Measurements from ENCODE around the gene FNDC4.

The FNDC4 gene

DNA sequence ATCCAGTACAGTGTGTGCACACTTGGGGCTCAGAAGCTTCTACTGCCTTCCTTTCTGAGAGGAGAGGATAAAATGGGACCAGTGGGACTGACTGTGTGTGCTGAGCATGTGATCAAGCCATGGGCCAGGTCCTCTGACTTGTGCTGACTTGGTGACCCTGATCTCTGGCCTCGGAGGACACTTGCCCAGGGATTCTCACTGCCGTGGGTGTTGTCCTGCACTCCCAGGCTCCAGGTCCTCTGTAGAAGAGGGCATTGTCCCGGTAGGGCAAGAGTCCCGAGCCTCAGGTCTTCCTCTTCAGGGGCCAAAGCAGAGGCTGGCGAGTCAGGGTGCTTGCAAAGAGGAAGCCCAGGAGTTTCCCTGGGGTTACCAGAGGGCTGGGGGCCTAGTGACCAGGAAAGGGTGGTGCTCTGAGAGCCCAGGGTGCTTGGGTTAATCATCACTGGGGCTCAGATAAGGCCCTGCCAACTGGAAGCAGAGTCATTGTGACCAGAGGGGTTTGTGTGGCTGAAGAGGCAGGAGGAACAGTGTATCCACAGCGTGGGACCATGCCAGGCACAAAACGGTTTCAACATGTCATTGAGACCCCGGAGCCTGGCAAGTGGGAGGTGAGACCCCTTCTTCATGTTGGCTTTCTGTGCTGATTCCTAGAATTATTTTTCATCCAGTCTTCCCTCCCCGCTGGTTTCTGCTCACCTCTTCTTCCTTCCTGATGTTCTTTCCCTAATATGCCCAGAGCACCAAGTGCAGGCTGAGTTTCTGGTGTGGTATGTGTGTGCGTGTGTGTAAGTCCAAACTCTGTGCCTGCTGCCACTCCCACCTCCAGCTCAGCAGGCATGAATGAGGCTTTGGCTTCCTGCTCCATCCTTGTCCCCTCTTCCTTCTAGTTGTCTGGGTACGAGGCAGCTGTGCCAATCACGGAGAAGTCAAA is 1.6 kb upstream of the FNDC4 start, which contains the start of gene GCKR:
Gene GCKR, plus strand, starts transcription at position 483 of the 931 bp plus-strand sequence. Its CDS starts 66 bp downstream, at position 549.
- peak; percentile 59 for DNase-seq
- in situ Hi-C loops (cut with HindIII; ENCODE audit: low pct_ligation_motif_present, low pct_unique_long_range_greater_than_20kb, low sequenced_read_pairs), result no loop called here

DNA sequence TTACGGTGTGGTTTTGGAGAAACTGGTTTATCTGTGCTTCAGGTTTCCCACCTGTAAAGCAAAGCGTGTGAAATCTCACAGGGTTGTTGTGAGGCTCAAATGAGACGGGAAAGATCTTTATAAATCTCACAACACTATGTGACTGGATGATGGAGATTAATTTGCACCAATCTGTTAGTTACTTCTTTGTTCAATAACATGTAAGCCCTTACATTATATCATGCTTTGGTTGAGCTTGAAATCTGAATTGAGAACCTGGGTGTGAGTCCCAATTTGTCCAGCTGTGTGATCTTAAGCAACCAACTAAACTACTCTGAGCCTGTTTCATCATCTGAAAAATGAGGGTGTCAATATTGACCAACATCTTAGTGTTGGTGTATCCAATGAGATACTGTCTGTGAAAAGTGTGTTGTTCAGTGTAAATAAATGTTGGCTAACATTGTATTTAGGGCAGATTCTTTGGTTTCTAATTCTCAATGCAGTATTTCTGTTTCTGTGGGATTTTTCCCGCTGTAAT is 898 bp upstream of the FNDC4 start:
- in situ Hi-C loops (cut with HindIII; ENCODE audit: low pct_ligation_motif_present, low pct_unique_long_range_greater_than_20kb, low sequenced_read_pairs), result no loop called here
- DNase-seq, result no peak

DNA sequence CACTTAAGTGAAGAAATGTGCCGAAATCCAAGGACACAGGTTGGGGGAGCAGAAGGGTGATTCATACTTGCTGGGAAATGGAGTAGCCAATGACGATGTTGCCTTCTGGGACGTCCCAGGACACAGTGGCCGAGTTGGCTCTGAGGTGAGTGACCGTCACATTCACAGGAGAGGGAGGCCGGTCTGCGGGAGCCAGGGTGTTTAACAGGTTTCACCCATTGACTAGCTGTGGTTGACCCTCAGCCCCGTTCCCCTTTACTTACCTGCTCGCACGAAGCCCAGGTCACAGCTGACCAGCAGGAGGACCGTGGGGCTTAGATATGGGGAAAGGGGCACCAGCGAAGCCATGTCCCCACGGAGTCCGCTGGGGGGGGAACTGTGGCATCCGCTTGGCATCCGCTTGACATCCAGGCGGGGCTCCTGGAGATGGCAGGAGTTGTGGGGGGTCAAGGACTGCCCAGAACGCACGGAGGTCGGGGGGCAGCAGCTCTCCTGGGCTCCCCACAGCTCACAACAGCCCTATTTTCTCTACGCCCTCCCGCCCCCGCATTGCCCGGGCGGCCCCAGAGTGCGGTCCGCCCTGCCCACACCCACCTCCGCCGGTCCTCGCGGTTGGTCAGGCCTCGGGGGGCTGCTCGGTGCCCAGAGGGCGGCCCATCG is 586 bp downstream of the FNDC4 start:
- peak; percentile 14 for DNase-seq

DNA sequence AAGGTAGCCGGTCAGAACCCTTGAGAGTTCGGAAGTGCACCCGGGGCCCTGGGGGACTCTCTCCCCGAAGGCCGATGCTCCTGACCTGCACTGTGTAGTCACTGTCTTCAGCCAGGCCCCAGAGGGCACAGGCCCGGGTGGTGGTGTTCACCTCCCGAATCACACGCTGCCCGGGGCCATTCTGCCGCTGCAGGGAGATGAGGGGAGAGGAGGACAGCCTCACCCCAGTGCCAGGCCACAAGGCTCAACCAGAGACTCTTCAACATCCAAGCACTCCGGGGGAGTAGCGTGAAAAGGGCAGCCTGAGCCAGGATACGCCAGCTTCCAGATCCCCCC is 1.1 kb downstream of the FNDC4 start:
- in situ Hi-C loops (cut with HindIII; ENCODE audit: low pct_ligation_motif_present, low pct_unique_long_range_greater_than_20kb, low sequenced_read_pairs), result no loop called here
- no peak for DNase-seq

More for the DNA sequence above, 586 bp downstream of the FNDC4 start:
- in situ Hi-C loops (cut with HindIII; ENCODE audit: low pct_ligation_motif_present, low pct_unique_long_range_greater_than_20kb, low sequenced_read_pairs), result no loop called here

DNA sequence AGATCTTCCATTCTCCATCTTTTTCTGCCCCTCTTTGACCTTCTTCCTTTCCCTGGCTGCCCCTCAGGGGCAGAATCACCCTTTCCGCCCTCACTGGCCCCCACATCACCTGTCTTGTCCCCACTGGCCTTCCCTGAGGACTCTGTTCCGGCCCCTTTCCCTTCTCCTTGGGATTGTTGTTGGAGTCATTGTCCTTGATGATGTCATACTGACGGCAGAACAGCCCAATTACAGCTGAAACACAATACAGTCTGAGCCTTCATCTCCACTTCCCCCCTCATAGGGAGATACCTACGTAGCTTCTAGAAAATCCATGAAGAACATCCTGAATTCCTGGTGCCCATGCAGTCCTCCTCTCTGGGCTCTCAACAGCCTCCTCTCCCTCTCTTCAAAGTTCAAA is 2.4 kb downstream of the FNDC4 start:
- DNase-seq, result no peak
- in situ Hi-C loops (cut with HindIII; ENCODE audit: low pct_ligation_motif_present, low pct_unique_long_range_greater_than_20kb, low sequenced_read_pairs), result no loop called here

DNA sequence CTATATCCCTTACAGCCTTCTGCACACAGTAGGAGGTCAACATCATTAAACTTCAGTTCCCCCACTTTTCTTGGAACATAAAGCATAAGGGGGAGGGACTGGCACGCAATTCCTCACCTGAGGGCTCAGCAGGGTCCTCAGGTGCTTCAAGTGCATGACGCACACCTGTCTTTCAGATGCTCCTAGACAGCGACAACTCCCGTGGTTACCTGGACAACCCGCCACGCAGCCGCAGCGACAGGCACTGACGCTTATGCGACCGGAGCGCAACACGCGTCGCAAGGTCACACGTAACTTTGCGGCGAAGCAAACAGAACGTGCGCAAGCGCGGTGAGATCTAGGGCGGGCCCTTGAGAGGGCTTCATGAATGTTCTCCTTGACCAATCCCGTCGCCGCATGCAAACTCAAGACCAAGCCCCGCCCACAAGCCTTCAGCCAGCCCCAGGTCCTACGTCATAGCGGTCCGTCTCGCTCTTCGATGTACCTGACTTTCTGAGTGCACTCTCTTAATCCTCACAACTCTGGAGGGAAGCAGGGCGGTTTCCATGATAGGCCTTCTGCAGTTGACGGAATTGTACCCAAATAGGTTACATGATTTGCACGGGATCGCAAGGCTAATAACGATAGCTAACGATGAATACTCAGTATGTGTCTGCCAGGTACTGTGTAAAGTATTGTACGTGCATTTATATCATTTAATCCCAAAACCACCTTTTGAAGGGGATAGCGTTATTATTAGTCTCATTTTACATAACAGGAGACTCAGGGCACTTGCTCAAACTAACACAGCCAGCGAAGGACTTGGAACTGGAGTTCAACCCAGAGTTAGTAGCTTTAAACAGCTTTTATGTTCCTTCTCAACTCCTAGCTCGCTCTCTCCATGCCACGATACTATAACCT is 5.3 kb downstream of the FNDC4 start, which contains the start of gene IFT172:
Gene IFT172, minus strand, starts transcription at position 246 of the 900 bp plus-strand sequence. Its CDS starts 90 bp downstream, at position 156.
- peak; percentile 99 for DNase-seq
- in situ Hi-C loops (cut with HindIII; ENCODE audit: low pct_ligation_motif_present, low pct_unique_long_range_greater_than_20kb, low sequenced_read_pairs), result no loop called here

DNA sequence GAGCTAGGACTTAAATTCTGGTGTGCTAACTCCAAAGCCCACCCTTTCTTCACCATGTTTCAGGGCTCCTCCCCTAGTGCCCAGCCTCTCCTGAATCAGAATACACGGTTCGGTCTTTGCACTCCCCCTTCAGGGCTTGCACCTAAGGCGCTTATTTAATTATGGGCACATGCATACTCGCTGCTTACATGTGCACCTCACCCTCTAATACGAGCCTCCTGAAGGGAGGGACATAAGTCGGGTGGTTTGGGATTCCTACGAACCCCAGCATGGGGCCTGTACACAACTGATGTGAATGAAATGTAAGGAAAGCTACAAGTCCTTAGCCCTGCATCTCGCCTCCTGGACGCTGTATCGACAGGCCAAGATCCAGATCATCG is 5.9 kb downstream of the FNDC4 start:
- peak; percentile 58 for DNase-seq

DNA sequence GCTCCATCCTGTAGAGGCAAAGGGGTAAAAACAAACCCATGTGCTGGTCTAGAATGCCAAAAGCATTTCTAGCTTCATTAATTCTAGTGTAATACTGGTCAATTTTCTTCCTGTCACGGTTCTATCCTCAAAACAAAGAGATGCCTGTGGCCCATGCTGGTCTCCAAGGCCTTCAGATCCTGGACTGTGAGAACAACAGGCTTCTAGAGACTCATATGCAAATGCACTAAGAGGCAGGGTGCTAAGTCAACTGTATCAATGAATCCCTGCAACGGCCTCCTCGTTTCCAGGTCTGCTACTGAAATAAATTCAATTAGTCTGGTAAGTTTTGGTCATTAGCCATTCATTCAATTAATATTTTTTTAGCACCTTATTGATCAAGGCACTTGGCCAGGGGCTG is 9.5 kb downstream of the FNDC4 start:
- in situ Hi-C loops (cut with HindIII; ENCODE audit: low pct_ligation_motif_present, low pct_unique_long_range_greater_than_20kb, low sequenced_read_pairs), result no loop called here
- no peak for DNase-seq

More for the DNA sequence above, 5.9 kb downstream of the FNDC4 start:
- in situ Hi-C loops (cut with HindIII; ENCODE audit: low pct_ligation_motif_present, low pct_unique_long_range_greater_than_20kb, low sequenced_read_pairs), result no loop called here

DNA sequence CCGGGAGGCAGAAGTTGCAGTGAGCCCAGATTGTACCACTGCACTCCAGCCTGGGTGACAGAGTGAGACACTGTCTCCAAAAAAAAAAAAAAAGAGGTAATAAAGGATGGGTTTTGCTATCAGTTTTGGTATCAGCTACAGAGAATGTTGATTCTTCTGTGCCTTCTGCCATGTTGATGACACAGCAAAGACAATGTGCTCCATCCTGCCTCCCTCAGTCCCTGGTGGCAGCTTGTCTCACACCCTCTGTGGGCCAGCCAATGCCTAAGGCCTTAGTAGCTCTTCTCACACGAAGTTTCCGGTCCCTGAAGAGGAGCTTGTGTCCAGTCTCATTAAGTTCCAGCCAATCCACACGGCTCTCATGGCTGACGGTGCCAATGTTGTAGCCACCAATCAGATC is 23.0 kb downstream of the FNDC4 start:
- no peak for DNase-seq
- in situ Hi-C loops (cut with HindIII; ENCODE audit: low pct_ligation_motif_present, low pct_unique_long_range_greater_than_20kb, low sequenced_read_pairs), result no loop called here

DNA sequence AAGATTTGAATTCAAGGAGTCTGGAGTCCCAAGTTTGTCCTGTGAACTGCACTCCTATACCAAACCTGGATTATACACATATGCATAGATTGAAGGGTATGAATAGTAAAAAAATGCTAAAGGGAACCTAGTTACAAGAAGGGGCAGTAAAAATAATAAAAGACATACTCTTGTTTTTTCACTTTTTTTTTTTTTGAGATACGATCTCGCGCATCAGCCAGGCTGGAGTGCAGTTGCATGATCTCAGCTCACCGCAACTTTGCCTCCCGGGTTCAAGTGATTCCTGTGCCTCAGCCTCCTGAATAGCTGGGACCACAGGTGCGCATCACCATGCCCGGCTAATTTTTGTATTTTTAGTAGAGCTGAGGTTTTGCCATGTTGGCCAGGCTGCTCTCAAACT is 30.6 kb downstream of the FNDC4 start:
- DNase-seq, result no peak
- in situ Hi-C loops (cut with HindIII; ENCODE audit: low pct_ligation_motif_present, low pct_unique_long_range_greater_than_20kb, low sequenced_read_pairs), result no loop called here

DNA sequence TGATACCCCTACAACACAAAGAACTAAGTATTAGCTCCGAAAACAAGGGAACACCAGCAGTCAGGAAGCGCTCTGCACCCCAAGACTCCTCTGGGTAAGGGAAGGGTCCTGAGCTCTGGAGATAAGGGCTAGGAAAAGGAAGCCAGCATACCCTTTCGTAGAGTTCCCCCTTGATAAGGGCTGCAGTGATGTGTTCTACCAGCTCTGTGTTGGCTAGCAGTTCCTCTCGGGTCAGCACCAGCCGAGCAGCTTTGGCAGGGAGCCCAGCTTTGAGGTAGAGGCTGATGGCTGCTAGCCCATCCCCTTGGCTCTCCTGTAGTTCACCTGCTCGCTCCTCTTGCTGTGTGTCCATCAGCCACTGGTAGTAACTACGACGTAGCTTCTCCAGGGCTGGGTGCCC is 33.9 kb downstream of the FNDC4 start:
- in situ Hi-C loops (cut with HindIII; ENCODE audit: low pct_ligation_motif_present, low pct_unique_long_range_greater_than_20kb, low sequenced_read_pairs), result no loop called here
- DNase-seq, result no peak

DNA sequence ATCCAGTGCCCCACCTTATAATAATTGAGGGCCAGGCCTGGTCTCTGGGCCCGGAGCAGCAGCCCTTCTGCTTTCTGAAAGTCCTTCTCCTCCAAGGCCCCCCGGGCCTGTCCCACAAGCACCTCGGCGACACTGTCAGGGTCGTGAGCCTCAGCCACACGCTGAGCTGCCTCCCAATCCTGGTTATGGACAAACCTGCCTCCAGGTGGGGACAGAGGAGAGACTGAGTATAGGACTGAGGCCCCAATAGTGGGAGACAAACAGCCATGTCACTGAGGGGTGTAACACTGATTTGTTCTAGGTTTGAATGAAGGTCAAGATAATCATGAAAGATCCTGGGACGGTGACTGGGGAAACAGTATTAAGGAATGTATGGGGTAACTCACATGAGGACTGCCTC is 41.0 kb downstream of the FNDC4 start:
- DNase-seq, result no peak
- in situ Hi-C loops (cut with HindIII; ENCODE audit: low pct_ligation_motif_present, low pct_unique_long_range_greater_than_20kb, low sequenced_read_pairs), result no loop called here

DNA sequence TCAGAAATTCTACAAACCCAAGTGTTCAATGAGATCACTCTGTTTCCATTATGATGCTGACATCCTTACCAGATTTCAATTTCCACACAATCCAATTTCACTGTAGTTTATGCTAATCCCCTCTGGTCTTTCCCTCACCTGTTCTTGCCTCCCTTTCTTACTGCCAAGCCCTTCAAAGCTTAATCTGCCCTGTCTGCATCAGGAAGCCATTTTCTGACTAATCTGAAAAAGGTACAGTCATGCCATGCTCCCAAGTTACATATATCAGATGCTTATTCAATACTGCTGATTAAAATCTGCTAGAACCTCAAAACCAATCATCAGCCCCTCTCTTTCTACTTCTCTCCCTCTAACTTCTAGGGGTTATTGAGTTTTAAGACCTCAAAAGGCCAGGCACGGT is 43.9 kb downstream of the FNDC4 start:
- in situ Hi-C loops (cut with HindIII; ENCODE audit: low pct_ligation_motif_present, low pct_unique_long_range_greater_than_20kb, low sequenced_read_pairs), result no loop called here
- no peak for DNase-seq

DNA sequence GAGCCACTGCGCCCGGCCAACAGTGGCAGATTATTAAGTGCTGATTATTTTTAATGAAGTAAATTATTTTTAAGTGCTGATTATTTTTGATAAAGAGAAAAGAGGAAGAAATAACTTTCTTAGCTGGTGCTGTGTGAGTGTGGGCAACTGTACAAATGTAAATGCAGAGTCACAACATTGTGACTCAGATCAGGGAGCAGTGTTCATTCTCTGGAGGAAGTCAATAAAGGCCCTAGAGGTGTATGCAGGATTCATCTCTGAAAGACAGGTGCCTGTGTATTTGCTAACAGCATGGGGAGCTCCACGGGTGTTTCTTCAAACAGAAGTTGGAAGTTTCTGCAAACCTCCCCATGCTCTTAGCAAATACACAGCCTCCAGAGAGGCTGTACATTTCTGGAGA is 46.6 kb downstream of the FNDC4 start:
- DNase-seq, result no peak

DNA sequence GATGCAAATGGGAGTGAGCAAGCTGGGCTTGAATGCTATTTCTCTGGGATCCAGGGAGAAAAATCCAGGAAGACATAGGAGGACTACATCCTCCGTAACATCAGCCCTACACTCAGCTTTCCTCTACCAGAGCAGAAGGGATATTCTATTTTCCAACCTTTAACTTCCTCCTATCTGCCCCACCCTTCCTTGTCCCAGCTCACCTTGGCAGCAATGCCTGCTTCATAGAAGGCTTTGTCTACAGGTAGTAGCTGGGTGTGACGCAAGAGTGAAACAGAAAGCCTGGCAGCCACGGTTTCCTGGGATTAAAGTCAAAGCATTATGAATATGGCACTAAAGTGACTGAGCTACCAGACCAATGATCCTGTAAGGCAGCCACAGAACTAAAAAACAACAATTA is 48.9 kb downstream of the FNDC4 start:
- no peak for DNase-seq
- in situ Hi-C loops (cut with HindIII; ENCODE audit: low pct_ligation_motif_present, low pct_unique_long_range_greater_than_20kb, low sequenced_read_pairs), result no loop called here

More for the DNA sequence above, 46.6 kb downstream of the FNDC4 start:
- in situ Hi-C loops (cut with HindIII; ENCODE audit: low pct_ligation_motif_present, low pct_unique_long_range_greater_than_20kb, low sequenced_read_pairs), result no loop called here

DNA sequence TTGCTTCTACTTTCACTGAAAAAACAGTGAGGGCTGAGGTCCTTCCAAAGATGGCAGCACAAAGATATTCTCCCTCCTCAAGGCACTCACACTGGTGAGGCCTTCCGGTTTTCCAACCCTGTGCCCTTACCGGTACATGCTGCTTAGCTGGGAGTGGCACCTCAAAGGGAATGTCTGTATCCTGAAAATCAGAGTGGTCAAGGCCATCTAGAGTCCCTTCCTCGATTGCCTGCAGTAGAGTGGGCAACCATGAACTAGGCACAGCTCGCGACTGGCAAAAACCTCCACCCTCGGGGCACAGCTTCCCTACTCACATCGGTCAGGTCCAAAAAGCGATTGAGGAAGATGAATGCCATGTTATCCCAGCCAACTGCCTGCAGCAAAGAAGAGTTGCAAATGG is 49.4 kb downstream of the FNDC4 start:
- in situ Hi-C loops (cut with HindIII; ENCODE audit: low pct_ligation_motif_present, low pct_unique_long_range_greater_than_20kb, low sequenced_read_pairs), result no loop called here
- DNase-seq, result no peak

DNA sequence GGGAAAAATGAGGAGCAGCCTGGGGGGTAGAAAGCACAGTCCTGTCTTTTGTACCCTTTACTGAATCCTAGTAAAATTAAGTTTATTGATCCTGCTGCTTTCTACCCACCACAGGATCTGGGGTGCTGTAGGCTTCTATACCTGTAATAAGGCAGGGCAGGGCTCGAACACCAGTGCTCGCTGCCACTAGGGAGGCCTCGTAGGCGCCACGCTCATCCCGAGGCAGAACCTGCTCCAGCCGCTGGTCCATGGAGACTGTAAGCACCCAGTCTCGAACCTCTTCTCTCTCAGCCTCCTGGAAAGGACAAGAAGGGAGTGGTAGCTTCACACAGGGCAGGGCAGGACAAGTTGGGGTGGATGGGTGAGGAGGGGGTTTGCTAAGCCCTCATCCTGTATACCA is 49.8 kb downstream of the FNDC4 start:
- in situ Hi-C loops (cut with HindIII; ENCODE audit: low pct_ligation_motif_present, low pct_unique_long_range_greater_than_20kb, low sequenced_read_pairs), result no loop called here
- no peak for DNase-seq

DNA sequence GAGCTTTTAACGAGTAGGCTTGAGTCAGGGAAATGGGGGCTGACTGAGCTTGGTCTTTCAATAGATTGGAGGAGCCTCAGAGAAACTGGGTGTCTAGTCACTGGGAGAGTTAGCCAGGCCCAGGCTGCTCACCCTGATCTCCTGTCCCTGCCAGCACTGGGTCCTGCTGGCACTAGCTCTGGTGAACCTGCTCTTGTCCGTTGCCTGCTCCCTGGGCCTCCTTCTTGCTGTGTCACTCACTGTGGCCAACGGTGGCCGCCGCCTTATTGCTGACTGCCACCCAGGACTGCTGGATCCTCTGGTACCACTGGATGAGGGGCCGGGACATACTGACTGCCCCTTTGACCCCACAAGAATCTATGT is 52.1 kb downstream of the FNDC4 start:
- DNase-seq, result no peak
- in situ Hi-C loops (cut with HindIII; ENCODE audit: low pct_ligation_motif_present, low pct_unique_long_range_greater_than_20kb, low sequenced_read_pairs), result no loop called here
